Bronchial epithelial cell (primary cell): ENCODE results near the gene DPH5. TPM values are rescaled to one million over a fixed set of nuclear protein-coding genes. Genes with fewer than 3 reads are reported as not detected.
A peak's percentile ranks its signal among the peaks of the same experiment; 100 is the strongest.

Source experiments
- DNase-seq: peaks from one replicate; pipeline ENCODE4 v3.0.0-alpha.2; 2010; ENCODE audit warnings: low read depth
- FAIRE-seq: peaks from 2 replicates; lab custom pipeline; 2011; peaks lifted over from hg19 to GRCh38; lab: Jason Lieb, UNC
- H3K27me3 ChIP-seq: 2 replicates; pipeline ENCODE4 v1.5.1; 2011; ENCODE audit warnings: low read length; ENCODE audit not compliant: control insufficient read depth, insufficient read depth
- H3K36me3 ChIP-seq: 2 replicates; pipeline ENCODE4 v1.5.1; 2011; ENCODE audit warnings: low read length; ENCODE audit not compliant: control insufficient read depth, insufficient read depth
- H3K4me3 ChIP-seq: 2 replicates; pipeline ENCODE4 v1.5.1; 2011; ENCODE audit warnings: mild to moderate bottlenecking, low read depth, low read length, control low read depth
- total RNA-seq: library from RNA; depleted of rRNA; stranded (reverse); fragments of >200 nt; gene quantifications from 2 replicates; pipeline ENCODE4 v1.2.1, GENCODE V29; 2014
- TF ChIP-seq, protein P1 (sequence below): IDR thresholded peaks from 2 replicates; pipeline ENCODE4 v1.5.1; 2011; ENCODE audit warnings: mild to moderate bottlenecking, moderate library complexity, low read length, control low read depth, inconsistent platforms; ENCODE audit not compliant: insufficient read depth, severe bottlenecking

The DPH5 gene
- total RNA-seq, 1 donor from 2014 or later = 42.4 TPM

DNA sequence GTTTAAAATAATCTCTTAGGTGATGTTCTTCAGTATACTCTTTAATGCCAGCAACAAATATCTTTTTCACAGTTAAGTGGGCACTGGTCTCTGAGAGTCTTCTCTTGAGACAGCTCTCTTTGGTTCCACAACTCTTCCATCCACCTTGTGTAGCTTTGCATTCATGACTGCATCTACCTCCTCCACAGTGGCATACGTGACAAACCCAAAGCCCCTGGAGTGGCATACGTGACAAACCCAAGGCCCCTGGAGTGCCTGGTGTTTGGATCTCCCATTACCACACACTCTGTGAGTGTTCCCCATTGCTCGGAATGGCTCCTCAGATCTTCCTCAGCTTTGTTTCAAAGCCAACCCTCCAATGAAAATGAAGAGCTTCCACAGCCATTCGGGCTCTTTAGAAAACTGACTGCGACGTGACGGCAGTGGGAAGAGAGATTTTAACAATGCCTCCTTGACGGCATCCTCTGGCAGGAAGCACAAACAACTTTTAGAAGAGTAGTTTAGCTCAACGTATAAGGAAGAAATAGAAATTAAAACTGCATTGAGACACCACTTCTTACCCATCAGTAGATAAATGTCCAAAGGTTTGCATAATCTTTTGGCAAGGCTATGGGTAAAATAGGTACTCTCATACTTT lies 83.9 kb downstream of the DPH5 start:
- peaks cover 1% of the 10 kb centered on the region for H3K36me3 ChIP-seq
- TF ChIP-seq, protein P1, sequence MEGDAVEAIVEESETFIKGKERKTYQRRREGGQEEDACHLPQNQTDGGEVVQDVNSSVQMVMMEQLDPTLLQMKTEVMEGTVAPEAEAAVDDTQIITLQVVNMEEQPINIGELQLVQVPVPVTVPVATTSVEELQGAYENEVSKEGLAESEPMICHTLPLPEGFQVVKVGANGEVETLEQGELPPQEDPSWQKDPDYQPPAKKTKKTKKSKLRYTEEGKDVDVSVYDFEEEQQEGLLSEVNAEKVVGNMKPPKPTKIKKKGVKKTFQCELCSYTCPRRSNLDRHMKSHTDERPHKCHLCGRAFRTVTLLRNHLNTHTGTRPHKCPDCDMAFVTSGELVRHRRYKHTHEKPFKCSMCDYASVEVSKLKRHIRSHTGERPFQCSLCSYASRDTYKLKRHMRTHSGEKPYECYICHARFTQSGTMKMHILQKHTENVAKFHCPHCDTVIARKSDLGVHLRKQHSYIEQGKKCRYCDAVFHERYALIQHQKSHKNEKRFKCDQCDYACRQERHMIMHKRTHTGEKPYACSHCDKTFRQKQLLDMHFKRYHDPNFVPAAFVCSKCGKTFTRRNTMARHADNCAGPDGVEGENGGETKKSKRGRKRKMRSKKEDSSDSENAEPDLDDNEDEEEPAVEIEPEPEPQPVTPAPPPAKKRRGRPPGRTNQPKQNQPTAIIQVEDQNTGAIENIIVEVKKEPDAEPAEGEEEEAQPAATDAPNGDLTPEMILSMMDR = no peak
- H3K27me3 ChIP-seq = no peaks in the 10 kb centered on the region
- DNase-seq = no peak
- no peak overlapping the region for H3K4me3 ChIP-seq
- no peak for FAIRE-seq

DNA sequence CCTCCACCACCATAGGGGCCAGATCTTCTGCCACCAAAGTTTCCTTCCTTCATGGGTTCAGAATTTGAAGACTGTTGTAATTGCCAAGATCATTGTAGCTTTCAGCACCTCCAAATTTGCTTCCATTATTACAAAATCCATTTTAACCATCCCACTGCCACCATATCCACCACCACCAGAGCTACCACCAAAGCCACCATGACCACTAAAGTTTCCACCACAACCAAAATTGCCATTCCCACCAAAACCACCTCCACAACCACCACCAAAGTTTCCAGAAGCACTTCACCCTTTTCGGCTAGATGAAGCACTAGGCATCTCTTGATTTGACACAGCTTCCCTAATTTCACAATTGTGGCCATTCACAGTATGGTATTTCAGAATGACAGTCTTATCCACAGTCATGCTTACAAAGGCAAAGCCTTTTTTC lies 84.5 kb downstream of the DPH5 start:
- TF ChIP-seq, protein P1 = no peak
- DNase-seq = no peak
- Histone ChIP-seq H3K36me3 (peaks cover 1% of the 10 kb centered on the region), H3K27me3 (no peaks in the 10 kb centered on the region), H3K4me3 (no peak overlapping the region)
- FAIRE-seq = peak; percentile 77

Other genes with a start within 250 kb of the DPH5 start
- 1.3 and 2.6 TPM in 2 replicates for gene EXTL2, start 130.9 kb downstream of the DPH5 start, total RNA-seq
- gene SLC30A7, start 129.7 kb downstream of the DPH5 start, total RNA-seq = 20.0 and 31.3 TPM in 2 replicates
- gene S1PR1, start 211.2 kb upstream of the DPH5 start, total RNA-seq = under 0.01 and 0.26 TPM in 2 replicates